Neutrophil (primary cell): Measurements from ENCODE around the gene TMOD1.

ENCODE experiments used
- H3K27ac ChIP-seq: fragments of 200-600 bp; sonication (generic); 2 replicates; pipeline ENCODE4 v1.5.1; 2016; ENCODE audit warnings: mild to moderate bottlenecking, moderate library complexity
- H3K27me3 ChIP-seq: fragments of 200-600 bp; sonication (generic); 2 replicates; pipeline ENCODE4 v1.6.0; 2016; ENCODE audit warnings: mild to moderate bottlenecking
- H3K36me3 ChIP-seq: fragments of 200-600 bp; sonication (generic); 2 replicates; pipeline ENCODE4 v1.5.1; 2017
- H3K4me1 ChIP-seq, 2 experiments: fragments of 200-600 bp in 1 of 2; sonication (generic) in 1 of 2; 1 replicate in 1 of 2; 2 replicates in 1 of 2; pipeline versions ENCODE4 v1.5.1 to v1.6.1; 2013 to 2016; ENCODE audit warnings: low read depth in 1 of 2, low read length in 1 of 2, mild to moderate bottlenecking in 1 of 2, moderate library complexity in 1 of 2; ENCODE audit not compliant: control insufficient read depth in 1 of 2, insufficient read depth in 1 of 2
- H3K4me3 ChIP-seq, 2 experiments: fragments of 200-600 bp in 1 of 2; sonication (generic) in 1 of 2; 1 replicate in 1 of 2; 2 replicates in 1 of 2; pipeline ENCODE4 v1.5.1; 2013 to 2016; ENCODE audit warnings: low read depth in 1 of 2, low read length in 1 of 2, mild to moderate bottlenecking in 1 of 2, moderate library complexity in 1 of 2
- H3K9me3 ChIP-seq: fragments of 200-600 bp; sonication (generic); 2 replicates; pipeline ENCODE4 v1.5.1; 2016
- CTCF ChIP-seq: fragments of 200-600 bp; sonication (generic); IDR thresholded peaks from 2 replicates; pipeline ENCODE4 v1.5.1; 2016; ENCODE audit warnings: antibody characterized with exemption

The TMOD1 gene

DNA sequence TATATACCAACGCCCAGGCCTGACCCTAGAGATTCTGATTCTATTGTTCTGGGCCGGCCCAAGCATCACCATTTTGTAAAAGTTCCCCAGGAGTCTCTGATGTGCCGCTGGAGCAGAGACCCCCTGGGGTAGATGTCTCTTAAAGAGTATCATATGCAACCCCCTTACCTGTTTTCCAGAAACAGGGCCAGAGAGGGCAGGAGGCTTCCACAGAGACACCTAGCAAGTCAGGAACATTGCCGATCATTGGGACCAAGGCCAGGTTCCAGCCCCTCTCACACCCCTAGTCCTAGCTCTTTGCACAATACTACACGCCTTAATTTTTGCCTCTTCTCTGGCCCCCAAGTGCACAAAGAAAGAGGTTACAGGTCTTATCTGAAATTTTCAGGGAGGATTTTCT, 63.8 kb downstream of the TMOD1 start:
- H3K9me3 ChIP-seq, result no peaks in the 10 kb centered on the region
- no peak overlapping the region for H3K27ac ChIP-seq
- no peaks in the 10 kb centered on the region for H3K36me3 ChIP-seq
- no peak overlapping the region for H3K4me3 ChIP-seq
- no peak for TF ChIP-seq CTCF
- peaks cover 4% of the 10 kb centered on the region for H3K27me3 ChIP-seq
- H3K4me1 ChIP-seq, result no peaks in the 10 kb centered on the region

GRCh38 chr9:97567182-97567893, 65.9 kb downstream of the TMOD1 start:
- H3K4me3 ChIP-seq, result no peak overlapping the region
- TF ChIP-seq CTCF, result no peak
- H3K27ac ChIP-seq, result no peak overlapping the region
- no peaks in the 10 kb centered on the region for H3K36me3 ChIP-seq
- no peaks in the 10 kb centered on the region for H3K9me3 ChIP-seq
- H3K4me1 ChIP-seq, result no peaks in the 10 kb centered on the region
- peaks cover 4% of the 10 kb centered on the region for H3K27me3 ChIP-seq

DNA sequence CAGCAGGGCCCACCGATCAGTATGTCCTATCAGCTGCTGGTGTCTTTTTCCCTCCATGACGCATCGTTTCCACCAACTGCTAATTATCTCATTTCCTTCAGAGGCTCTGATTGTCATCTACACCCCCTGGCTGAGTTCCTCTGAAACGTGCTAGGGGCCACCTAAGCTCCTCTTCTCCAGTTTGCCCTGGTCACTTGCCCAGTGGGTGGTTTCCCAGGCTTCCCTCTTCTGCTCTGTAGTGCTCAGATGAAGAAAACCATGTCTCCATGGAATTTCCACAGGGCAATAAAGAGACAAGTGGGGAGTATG, 66.4 kb downstream of the TMOD1 start:
- no peaks in the 10 kb centered on the region for H3K4me1 ChIP-seq
- no peaks in the 10 kb centered on the region for H3K36me3 ChIP-seq
- no peak overlapping the region for H3K4me3 ChIP-seq
- H3K9me3 ChIP-seq, result no peaks in the 10 kb centered on the region
- TF ChIP-seq CTCF, result no peak
- peaks cover 4% of the 10 kb centered on the region for H3K27me3 ChIP-seq
- H3K27ac ChIP-seq, result no peak overlapping the region

DNA sequence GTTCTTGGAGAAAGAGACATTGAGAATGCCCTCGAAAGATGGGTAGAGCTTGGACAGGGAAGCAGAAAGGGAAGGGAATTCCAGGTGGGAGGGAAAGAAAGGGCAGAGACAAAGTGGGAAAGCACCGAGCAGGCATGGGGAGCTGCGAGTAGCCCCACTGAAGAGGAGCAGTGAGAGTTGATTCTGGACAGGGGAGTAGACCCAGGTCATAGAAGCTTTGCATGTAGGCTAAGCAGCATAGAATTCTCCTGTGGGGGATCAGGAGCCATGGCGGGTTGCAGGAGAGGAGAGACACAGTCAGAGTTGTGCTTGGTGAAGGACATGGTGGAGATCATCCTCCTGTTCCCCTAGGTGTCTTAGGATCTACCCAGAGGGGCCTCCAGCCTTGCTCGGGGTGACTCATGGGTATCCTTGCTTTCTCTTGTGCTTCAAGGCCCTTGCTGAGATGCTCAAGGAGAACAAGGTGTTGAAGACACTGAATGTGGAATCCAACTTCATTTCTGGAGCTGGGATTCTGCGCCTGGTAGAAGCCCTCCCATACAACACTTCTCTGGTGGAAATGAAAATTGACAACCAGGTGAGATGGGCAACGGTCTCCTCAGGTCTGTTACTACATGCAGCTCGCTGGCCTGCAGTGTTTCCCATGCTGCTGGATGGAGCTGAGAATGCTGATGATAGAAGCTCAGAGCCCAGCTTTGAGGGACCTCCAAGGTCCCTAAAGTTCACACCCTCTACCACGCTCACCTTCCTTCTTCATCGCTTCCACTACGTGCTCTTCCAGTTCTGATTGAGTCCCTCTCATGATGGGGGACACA, 67.2 kb downstream of the TMOD1 start:
- Histone ChIP-seq H3K4me3 (no peak overlapping the region), H3K9me3 (no peaks in the 10 kb centered on the region)
- no peak for TF ChIP-seq CTCF

GRCh38 chr9:97570899-97571298, 69.4 kb downstream of the TMOD1 start:
- no peaks in the 10 kb centered on the region for H3K36me3 ChIP-seq
- TF ChIP-seq CTCF, result no peak
- no peak overlapping the region for H3K27ac ChIP-seq
- no peak overlapping the region for H3K4me3 ChIP-seq
- H3K4me1 ChIP-seq, result peaks cover 0 to 5% of the 10 kb centered on the region in 2 experiments
- peaks cover 21% of the 10 kb centered on the region for H3K27me3 ChIP-seq
- H3K9me3 ChIP-seq, result no peaks in the 10 kb centered on the region

More for the DNA sequence above, 67.2 kb downstream of the TMOD1 start:
- Histone ChIP-seq H3K36me3 (no peaks in the 10 kb centered on the region), H3K27me3 (peaks cover 4% of the 10 kb centered on the region), H3K27ac (no peak overlapping the region), H3K4me1 (no peaks in the 10 kb centered on the region)
